GM10248 (cell line): ENCODE data around the gene PSMB5.
"Not testable (repeated sequence)": the region's sequence is repeated elsewhere in the genome, so short reads cannot be mapped to it uniquely, and the experiment has no call there.

Experiments used
- CTCF ChIA-PET: fragments of 300-600 bp; sonication (Branson Sonifier 250); formaldehyde crosslinking; extraction: SDS; loops from one replicate; lab custom pipeline; 2021; ENCODE audit warnings: antibody characterized with exemption; lab: Yijun Ruan, JAX
- POLR2A ChIA-PET: fragments of 350-650 bp; sonication (Branson Sonifier 250); formaldehyde crosslinking; extraction: SDS; loops from one replicate; lab custom pipeline; 2020; ENCODE audit warnings: antibody characterized with exemption; lab: Yijun Ruan, JAX
- DNase-seq: peaks from one replicate; pipeline ENCODE4 v3.0.0; 2012; ENCODE audit errors: extremely low spot score
- CTCF ChIP-seq: IDR thresholded peaks from 2 replicates; pipeline ENCODE4 v1.5.1; 2012; ENCODE audit warnings: mild to moderate bottlenecking, low read depth; ENCODE audit errors: extremely low read depth, missing control alignments, control extremely low read depth

The PSMB5 gene

GRCh38 chr14:23006544-23007419 is 27.9 kb downstream of the PSMB5 start:
- CTCF ChIA-PET: interaction anchor here (0.7 to 8.6 kb wide), 32 partner anchors 9 to 373 kb away, joined by 3 to 91 read pairs (median 5); partner anchors contain the start of genes ACIN1, AJUBA, CDH24 and HAUS4
- no peak for TF ChIP-seq CTCF
- peak; percentile 97 for DNase-seq
- POLR2A ChIA-PET: interaction anchor here (1.0 to 1.6 kb wide), 9 partner anchors 10 to 91 kb away, joined by 3 to 11 read pairs (median 4); partner anchors contain the start of genes PSMB5 and RBM23

- no peak for DNase-seq
- CTCF ChIA-PET: interaction anchor here (0.8 to 8.6 kb wide), 21 partner anchors 12 to 373 kb away, joined by 3 to 91 read pairs (median 7); partner anchors contain the start of genes ACIN1, CDH24, HAUS4 and PRMT5
- POLR2A ChIA-PET: interaction anchor here (1.0 to 1.6 kb wide), 4 partner anchors 11 to 70 kb away, joined by 3 to 9 read pairs (median 3); no protein-coding TSS in a partner anchor
- no peak for TF ChIP-seq CTCF
Observed at GRCh38 chr14:23006188-23006534, 28.5 kb downstream of the PSMB5 start.

- POLR2A ChIA-PET: interaction anchor here (1.3 kb wide), 1 partner anchor 11 kb away, joined by 3 read pairs; no protein-coding TSS in a partner anchor
- CTCF ChIA-PET: interaction anchor here (0.8 to 8.6 kb wide), 15 partner anchors 11 to 75 kb away, joined by 3 to 91 read pairs (median 11); partner anchors contain the start of genes CDH24, HAUS4 and PRMT5
- TF ChIP-seq CTCF: no peak
- no peak for DNase-seq
Observed at GRCh38 chr14:23005451-23006187, 29.1 kb downstream of the PSMB5 start.

GRCh38 chr14:23004274-23004673 is 30.4 kb downstream of the PSMB5 start:
- POLR2A ChIA-PET, DNase-seq: not testable (repeated sequence)
- CTCF ChIA-PET: interaction anchor here (1.2 to 8.6 kb wide), 5 partner anchors 10 to 66 kb away, joined by 3 to 91 read pairs (median 5); no protein-coding TSS in a partner anchor

GRCh38 chr14:23002592-23002991 is 32.1 kb downstream of the PSMB5 start:
- no peak for DNase-seq
- TF ChIP-seq CTCF: no peak
- ChIA-PET POLR2A (no interaction called here), CTCF (interaction anchor here (1.2 to 8.6 kb wide), 6 partner anchors 8 to 73 kb away, joined by 3 to 91 read pairs (median 6); partner anchors contain the start of gene CDH24)

GRCh38 chr14:23000860-23001259 is 33.8 kb downstream of the PSMB5 start:
- no peak for TF ChIP-seq CTCF
- ChIA-PET POLR2A (interaction anchor here (0.5 kb wide), 1 partner anchor 108 kb away, joined by 4 read pairs; no protein-coding TSS in a partner anchor), CTCF (interaction anchor here (1.3 to 10.4 kb wide), 5 partner anchors 7 to 68 kb away, joined by 5 to 218 read pairs (median 14); partner anchors contain the start of genes AJUBA and CDH24)
- DNase-seq: no peak
